Measurements from ENCODE around the gene KRTAP16-1. TPM values are rescaled to one million over a fixed set of nuclear protein-coding genes. Genes with fewer than 3 reads are reported as not detected.
A peak's percentile ranks its signal among the peaks of the same experiment; 100 is the strongest.

Gene KRTAP16-1
- total and polyA plus RNA-seq, 10 of the 15 experiments (the other 5 are each of a cell fraction or from before 2014, with no cell fraction given): 0.23 TPM; not detected in 9

DNA sequence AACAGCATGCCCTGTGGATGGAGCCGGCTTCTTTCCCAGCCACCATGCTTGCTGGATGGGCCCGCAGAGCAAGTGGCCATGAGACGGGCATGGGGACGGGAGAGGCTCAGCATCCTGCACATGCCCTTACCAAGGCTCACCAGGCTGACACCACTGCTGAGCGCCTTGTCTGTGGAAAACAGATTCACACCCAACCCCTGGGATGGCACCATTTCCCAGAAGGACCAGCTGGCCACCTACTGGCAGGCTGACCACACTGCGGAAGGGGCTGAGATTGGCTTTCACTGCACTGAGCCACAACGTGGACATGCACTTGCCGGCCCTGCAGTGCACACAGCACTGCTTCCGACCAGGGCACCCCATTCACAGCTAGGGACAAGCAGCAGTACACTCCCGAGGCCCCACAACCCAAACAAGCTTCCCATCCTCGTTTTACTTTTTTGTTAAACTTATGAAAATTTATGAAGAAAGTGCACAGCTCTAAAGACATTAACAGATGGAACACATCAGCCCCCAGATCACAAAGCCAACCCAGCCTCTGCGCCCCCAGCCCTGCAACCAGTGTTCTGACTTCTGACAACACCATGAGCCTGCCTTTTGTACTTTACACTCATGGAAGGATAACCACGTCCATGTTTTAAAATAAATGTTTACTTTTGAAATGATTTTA is 20.3 kb upstream of the KRTAP16-1 start:
- intact Hi-C loops (cut with micrococcal nuclease; ENCODE audit: unreplicated experiment): loop anchor here (10.0 kb wide), 1 partner anchor 705 kb away; no protein-coding TSS in a partner anchor

More for the DNA sequence above, 20.3 kb upstream of the KRTAP16-1 start:
- Histone ChIP-seq H3K4me3 (no peak overlapping the region), H3K4me1 (ENCODE audit: control insufficient read depth, insufficient read depth, low read length) (no peaks in the 10 kb centered on the region), H3K27ac (ENCODE audit: control insufficient read depth, insufficient read depth) (no peak overlapping the region), H3K4me2 (ENCODE audit: control insufficient read depth, insufficient read depth) (no peak overlapping the region), H3K79me2 (ENCODE audit: control insufficient read depth, insufficient read depth, low read length) (no peaks in the 10 kb centered on the region), H3K36me3 (ENCODE audit: control insufficient read depth in 2 of 2, insufficient read depth in 2 of 2, low read length in 1 of 2) (no peaks in the 10 kb centered on the region), H4K20me1 (ENCODE audit: control insufficient read depth, insufficient read depth) (no peaks in the 10 kb centered on the region), H3K9me3 (replicated peaks; ENCODE audit: control insufficient read depth, insufficient read depth, low read length) (no peaks in the 10 kb centered on the region; the same call in 2 of the 3 replicates), H2AFZ (ENCODE audit: control insufficient read depth, low read depth, low read length) (no peak overlapping the region), H3K9ac (ENCODE audit: control insufficient read depth, insufficient read depth, low read length) (no peak overlapping the region), H3K27me3 (replicated peaks in 1 of 2; ENCODE audit: control insufficient read depth in 2 of 2, insufficient read depth in 2 of 2, low read length in 1 of 2) (no peaks in the 10 kb centered on the region; a peak in 1 of 4 replicates)
- ChIA-PET RAD21 (ENCODE audit: unreplicated experiment) (no interaction called here), CTCF (interaction anchor here (1.2 kb wide), 1 partner anchor 368 kb away, joined by 3 read pairs; no protein-coding TSS in a partner anchor), POLR2A (no interaction called here), SMC1A (ENCODE audit: uncharacterized antibody, unreplicated experiment) (no interaction called here)
- no peak for FAIRE-seq
- WGBS (ENCODE audit: insufficient coverage, insufficient replicate concordance, low lambda C conversion rate, missing lambda C conversion rate): 25% methylated on average over 13 of the region's 13 CpGs
- peak; percentile 66 for ATAC-seq
- TF ChIP-seq EZH2 (IDR thresholded peaks at IDR 0.05; ENCODE audit: borderline replicate concordance, control insufficient read depth, low read depth, low read length) (no peak), SMC3 (IDR thresholded peaks at IDR 0.05; ENCODE audit: borderline replicate concordance, low read length) (peak; percentile 18; the same call in 1 of the 2 replicates), RAD21 (IDR thresholded peaks at IDR 0.05; ENCODE audit: insufficient read depth, low read depth, low read length) (peak; percentile 49), SUZ12 (IDR thresholded peaks at IDR 0.05; ENCODE audit: unreplicated experiment) (no peak)
- TF ChIP-seq, protein P1, sequence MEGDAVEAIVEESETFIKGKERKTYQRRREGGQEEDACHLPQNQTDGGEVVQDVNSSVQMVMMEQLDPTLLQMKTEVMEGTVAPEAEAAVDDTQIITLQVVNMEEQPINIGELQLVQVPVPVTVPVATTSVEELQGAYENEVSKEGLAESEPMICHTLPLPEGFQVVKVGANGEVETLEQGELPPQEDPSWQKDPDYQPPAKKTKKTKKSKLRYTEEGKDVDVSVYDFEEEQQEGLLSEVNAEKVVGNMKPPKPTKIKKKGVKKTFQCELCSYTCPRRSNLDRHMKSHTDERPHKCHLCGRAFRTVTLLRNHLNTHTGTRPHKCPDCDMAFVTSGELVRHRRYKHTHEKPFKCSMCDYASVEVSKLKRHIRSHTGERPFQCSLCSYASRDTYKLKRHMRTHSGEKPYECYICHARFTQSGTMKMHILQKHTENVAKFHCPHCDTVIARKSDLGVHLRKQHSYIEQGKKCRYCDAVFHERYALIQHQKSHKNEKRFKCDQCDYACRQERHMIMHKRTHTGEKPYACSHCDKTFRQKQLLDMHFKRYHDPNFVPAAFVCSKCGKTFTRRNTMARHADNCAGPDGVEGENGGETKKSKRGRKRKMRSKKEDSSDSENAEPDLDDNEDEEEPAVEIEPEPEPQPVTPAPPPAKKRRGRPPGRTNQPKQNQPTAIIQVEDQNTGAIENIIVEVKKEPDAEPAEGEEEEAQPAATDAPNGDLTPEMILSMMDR (IDR thresholded peaks at IDR 0.05 in 2 of 3, conservative IDR thresholded peaks at IDR 0.05 in 1 of 3; ENCODE audit: control insufficient read depth in 2 of 3, extremely low read depth in 1 of 3, insufficient read depth in 1 of 3, low read depth in 3 of 3, low read length in 3 of 3): peak; percentile 34 to 63 (median 44)
- no TSS peak for BruUV-seq (replicated peaks)
- in situ Hi-C loops (cut with MboI): no loop called here
- DNase-seq (ENCODE audit: low read depth, low spot score): no peak
